ENCODE data around the gene ANK3. TPM values are rescaled to one million over a fixed set of nuclear protein-coding genes. Genes with fewer than 3 reads are reported as not detected.
A peak's percentile ranks its signal among the peaks of the same experiment; 100 is the strongest.

ANK3 gene
- total RNA-seq, 1 experiment from 2014 or later: 69.6 TPM

DNA sequence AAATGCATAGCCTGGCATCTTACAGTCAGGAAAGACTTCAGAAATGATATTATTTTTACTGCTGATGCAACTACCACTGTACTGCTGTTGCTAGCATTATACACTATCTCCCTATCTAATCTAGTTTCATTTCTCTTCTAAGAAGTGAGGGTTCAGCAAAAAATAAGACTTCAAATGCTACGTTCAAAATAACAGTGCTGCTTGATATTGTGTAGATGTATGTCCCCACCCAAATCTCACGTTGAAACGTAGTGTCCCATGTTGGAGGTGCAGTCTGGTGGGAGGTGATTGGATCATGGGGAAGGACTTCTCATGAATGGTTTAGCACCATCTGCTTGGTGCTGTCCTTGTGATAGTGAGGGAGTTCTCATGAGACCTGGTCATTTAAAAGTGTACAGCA lies 129.4 kb downstream of the ANK3 start (continued):
- TF ChIP-seq AFF4 (CRISPR knock-in tag; IDR thresholded peaks at IDR 0.05; ENCODE audit: borderline replicate concordance): no peak
- TF ChIP-seq IRF2 (CRISPR knock-in tag; IDR thresholded peaks at IDR 0.05; ENCODE audit: borderline replicate concordance, low read depth): no peak
- no peak for TF ChIP-seq RELA (CRISPR knock-in tag; IDR thresholded peaks at IDR 0.05; ENCODE audit: borderline replicate concordance)
- TF ChIP-seq ZNF532 (CRISPR knock-in tag; IDR thresholded peaks at IDR 0.05; ENCODE audit: borderline replicate concordance): no peak
- TF ChIP-seq GABPB1 (CRISPR knock-in tag; IDR thresholded peaks at IDR 0.05): no peak
- TF ChIP-seq ZBTB21 (CRISPR knock-in tag; IDR thresholded peaks at IDR 0.05; ENCODE audit: borderline replicate concordance): no peak
- TF ChIP-seq ZSCAN18 (CRISPR knock-in tag; IDR thresholded peaks at IDR 0.05): no peak

- no peaks in the 10 kb centered on the region for H3K9me3 Mint-ChIP-seq
- no peak for TF ChIP-seq ZBTB43 (CRISPR knock-in tag; IDR thresholded peaks at IDR 0.05)
- TF ChIP-seq CDX4 (CRISPR knock-in tag; IDR thresholded peaks at IDR 0.05; ENCODE audit: borderline replicate concordance): no peak
- TF ChIP-seq, protein P1, sequence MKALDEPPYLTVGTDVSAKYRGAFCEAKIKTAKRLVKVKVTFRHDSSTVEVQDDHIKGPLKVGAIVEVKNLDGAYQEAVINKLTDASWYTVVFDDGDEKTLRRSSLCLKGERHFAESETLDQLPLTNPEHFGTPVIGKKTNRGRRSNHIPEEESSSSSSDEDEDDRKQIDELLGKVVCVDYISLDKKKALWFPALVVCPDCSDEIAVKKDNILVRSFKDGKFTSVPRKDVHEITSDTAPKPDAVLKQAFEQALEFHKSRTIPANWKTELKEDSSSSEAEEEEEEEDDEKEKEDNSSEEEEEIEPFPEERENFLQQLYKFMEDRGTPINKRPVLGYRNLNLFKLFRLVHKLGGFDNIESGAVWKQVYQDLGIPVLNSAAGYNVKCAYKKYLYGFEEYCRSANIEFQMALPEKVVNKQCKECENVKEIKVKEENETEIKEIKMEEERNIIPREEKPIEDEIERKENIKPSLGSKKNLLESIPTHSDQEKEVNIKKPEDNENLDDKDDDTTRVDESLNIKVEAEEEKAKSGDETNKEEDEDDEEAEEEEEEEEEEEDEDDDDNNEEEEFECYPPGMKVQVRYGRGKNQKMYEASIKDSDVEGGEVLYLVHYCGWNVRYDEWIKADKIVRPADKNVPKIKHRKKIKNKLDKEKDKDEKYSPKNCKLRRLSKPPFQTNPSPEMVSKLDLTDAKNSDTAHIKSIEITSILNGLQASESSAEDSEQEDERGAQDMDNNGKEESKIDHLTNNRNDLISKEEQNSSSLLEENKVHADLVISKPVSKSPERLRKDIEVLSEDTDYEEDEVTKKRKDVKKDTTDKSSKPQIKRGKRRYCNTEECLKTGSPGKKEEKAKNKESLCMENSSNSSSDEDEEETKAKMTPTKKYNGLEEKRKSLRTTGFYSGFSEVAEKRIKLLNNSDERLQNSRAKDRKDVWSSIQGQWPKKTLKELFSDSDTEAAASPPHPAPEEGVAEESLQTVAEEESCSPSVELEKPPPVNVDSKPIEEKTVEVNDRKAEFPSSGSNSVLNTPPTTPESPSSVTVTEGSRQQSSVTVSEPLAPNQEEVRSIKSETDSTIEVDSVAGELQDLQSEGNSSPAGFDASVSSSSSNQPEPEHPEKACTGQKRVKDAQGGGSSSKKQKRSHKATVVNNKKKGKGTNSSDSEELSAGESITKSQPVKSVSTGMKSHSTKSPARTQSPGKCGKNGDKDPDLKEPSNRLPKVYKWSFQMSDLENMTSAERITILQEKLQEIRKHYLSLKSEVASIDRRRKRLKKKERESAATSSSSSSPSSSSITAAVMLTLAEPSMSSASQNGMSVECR (CRISPR knock-in tag; IDR thresholded peaks at IDR 0.05; ENCODE audit: borderline replicate concordance): no peak
- TF ChIP-seq, protein P2, sequence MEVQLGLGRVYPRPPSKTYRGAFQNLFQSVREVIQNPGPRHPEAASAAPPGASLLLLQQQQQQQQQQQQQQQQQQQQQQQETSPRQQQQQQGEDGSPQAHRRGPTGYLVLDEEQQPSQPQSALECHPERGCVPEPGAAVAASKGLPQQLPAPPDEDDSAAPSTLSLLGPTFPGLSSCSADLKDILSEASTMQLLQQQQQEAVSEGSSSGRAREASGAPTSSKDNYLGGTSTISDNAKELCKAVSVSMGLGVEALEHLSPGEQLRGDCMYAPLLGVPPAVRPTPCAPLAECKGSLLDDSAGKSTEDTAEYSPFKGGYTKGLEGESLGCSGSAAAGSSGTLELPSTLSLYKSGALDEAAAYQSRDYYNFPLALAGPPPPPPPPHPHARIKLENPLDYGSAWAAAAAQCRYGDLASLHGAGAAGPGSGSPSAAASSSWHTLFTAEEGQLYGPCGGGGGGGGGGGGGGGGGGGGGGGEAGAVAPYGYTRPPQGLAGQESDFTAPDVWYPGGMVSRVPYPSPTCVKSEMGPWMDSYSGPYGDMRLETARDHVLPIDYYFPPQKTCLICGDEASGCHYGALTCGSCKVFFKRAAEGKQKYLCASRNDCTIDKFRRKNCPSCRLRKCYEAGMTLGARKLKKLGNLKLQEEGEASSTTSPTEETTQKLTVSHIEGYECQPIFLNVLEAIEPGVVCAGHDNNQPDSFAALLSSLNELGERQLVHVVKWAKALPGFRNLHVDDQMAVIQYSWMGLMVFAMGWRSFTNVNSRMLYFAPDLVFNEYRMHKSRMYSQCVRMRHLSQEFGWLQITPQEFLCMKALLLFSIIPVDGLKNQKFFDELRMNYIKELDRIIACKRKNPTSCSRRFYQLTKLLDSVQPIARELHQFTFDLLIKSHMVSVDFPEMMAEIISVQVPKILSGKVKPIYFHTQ (CRISPR knock-in tag; IDR thresholded peaks at IDR 0.05): no peak
- no peak for TF ChIP-seq TP53 (CRISPR knock-in tag; IDR thresholded peaks at IDR 0.05)
- TF ChIP-seq GTF2I (CRISPR knock-in tag; conservative IDR thresholded peaks at IDR 0.05): no peak
- TF ChIP-seq ZNF423 (CRISPR knock-in tag; IDR thresholded peaks at IDR 0.05): no peak
- no peak for TF ChIP-seq HMGA2 (CRISPR knock-in tag; IDR thresholded peaks at IDR 0.05)
- no peak for TF ChIP-seq NR1H2 (CRISPR knock-in tag; IDR thresholded peaks at IDR 0.05)
- ChIA-PET POLR2A (no interaction called here), CTCF (interaction anchor here (1.0 to 1.6 kb wide), 2 partner anchors 20 to 393 kb away, joined by 3 to 6 read pairs; no protein-coding TSS in a partner anchor)
- H3K36me3 Mint-ChIP-seq: no peaks in the 10 kb centered on the region; the same call in 1 of the 2 replicates
- peak; percentile 70 for ATAC-seq
- no peak for DNase-seq (ENCODE audit: low spot score)
- H3K4me3 Mint-ChIP-seq: no peak overlapping the region
- H3K27ac Mint-ChIP-seq: no peak overlapping the region
- H3K27me3 Mint-ChIP-seq (ENCODE audit: low read depth): no peaks in the 10 kb centered on the region
- peaks cover 23% of the 10 kb centered on the region for H3K4me1 Mint-ChIP-seq
Observed at GRCh38 chr10:60258429-60258797, 131.3 kb downstream of the ANK3 start.

All from WTC11 (cell line).